Neural crest cell (in vitro differentiated cells): ENCODE data around the gene GRK4. TPM values are rescaled to one million over a fixed set of nuclear protein-coding genes. Genes with fewer than 3 reads are reported as not detected.
A peak's percentile ranks its signal among the peaks of the same experiment; 100 is the strongest.
"Not testable (repeated sequence)": the region's sequence is repeated elsewhere in the genome, so short reads cannot be mapped to it uniquely, and the experiment has no call there.

Experiments
- DNase-seq: peaks from one replicate; pipeline ENCODE4 v3.0.0; 2021; ENCODE audit warnings: low read depth, mixed read lengths, low spot score
- H3K27ac Mint-ChIP-seq: one replicate; pipeline ENCODE4 v1.8.0; 2021; ENCODE audit warnings: mild to moderate bottlenecking, mixed read lengths; ENCODE audit not compliant: unreplicated experiment
- H3K27me3 Mint-ChIP-seq: 2 replicates; pipeline ENCODE4 v1.8.0; 2021; ENCODE audit warnings: low read depth, mild to moderate bottlenecking, mixed read lengths
- H3K36me3 Mint-ChIP-seq: 2 replicates; pipeline ENCODE4 v1.8.0; 2021; ENCODE audit warnings: low read depth, mild to moderate bottlenecking, mixed read lengths
- H3K4me1 Mint-ChIP-seq: 2 replicates; pipeline ENCODE4 v1.8.0; 2021; ENCODE audit warnings: mixed read lengths
- H3K4me3 Mint-ChIP-seq: one replicate; pipeline ENCODE4 v1.8.0; 2021; ENCODE audit warnings: mild to moderate bottlenecking, mixed read lengths
- H3K9me3 Mint-ChIP-seq: 2 replicates; pipeline ENCODE4 v1.8.0; 2021; ENCODE audit warnings: mixed read lengths
- total RNA-seq: library from RNA; stranded (reverse); gene quantifications from 2 replicates; pipeline ENCODE4 v1.2.1, GENCODE V29; 2021
- TF ChIP-seq, protein P1 (sequence below): fragments of 200-600 bp; sonication (generic); conservative IDR thresholded peaks from 2 replicates; pipeline ENCODE4 v1.5.0; 2021; ENCODE audit warnings: antibody characterized with exemption, mild to moderate bottlenecking

Gene GRK4
- total RNA-seq, 1 donor from 2014 or later: 8.9 TPM

DNA sequence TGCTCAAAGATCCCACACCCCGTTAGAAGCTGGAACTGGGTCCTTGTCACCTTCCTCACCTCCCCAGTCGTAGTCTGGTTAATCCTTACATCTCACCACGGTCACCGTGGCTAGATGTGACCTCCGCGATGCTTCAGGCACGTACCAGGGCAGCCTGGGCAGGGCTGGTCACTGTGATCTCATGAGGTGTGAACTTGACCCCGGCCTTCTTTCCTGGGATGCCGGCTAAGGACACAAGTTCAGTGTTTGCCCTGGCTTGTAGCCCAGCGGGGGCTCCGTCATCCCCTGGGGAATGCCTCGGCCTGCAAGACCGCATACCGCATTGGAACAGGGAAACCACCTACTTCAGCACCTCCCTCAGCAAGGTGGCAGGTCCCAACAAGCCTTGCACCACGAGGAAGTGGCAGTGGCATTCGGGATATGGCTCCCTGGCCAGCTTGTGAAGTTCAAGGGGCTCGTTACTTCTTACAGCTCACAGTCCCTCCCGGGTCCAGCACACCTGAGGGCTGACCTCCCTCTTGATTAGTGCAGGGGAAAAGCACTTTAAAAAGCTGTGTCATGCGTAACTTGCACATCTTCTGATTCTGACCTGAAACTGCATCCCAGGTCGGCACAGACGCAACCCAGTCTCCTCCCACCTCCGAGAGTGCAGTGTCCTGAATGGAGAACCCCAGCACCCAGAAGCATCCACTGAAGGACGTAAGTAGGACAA is 26.1 kb upstream of the GRK4 start:
- TF ChIP-seq, protein P1, sequence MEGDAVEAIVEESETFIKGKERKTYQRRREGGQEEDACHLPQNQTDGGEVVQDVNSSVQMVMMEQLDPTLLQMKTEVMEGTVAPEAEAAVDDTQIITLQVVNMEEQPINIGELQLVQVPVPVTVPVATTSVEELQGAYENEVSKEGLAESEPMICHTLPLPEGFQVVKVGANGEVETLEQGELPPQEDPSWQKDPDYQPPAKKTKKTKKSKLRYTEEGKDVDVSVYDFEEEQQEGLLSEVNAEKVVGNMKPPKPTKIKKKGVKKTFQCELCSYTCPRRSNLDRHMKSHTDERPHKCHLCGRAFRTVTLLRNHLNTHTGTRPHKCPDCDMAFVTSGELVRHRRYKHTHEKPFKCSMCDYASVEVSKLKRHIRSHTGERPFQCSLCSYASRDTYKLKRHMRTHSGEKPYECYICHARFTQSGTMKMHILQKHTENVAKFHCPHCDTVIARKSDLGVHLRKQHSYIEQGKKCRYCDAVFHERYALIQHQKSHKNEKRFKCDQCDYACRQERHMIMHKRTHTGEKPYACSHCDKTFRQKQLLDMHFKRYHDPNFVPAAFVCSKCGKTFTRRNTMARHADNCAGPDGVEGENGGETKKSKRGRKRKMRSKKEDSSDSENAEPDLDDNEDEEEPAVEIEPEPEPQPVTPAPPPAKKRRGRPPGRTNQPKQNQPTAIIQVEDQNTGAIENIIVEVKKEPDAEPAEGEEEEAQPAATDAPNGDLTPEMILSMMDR: no peak
- Mint-ChIP-seq H3K27ac (no peak overlapping the region), H3K4me1 (peaks cover 24% of the 10 kb centered on the region), H3K9me3 (no peaks in the 10 kb centered on the region), H3K27me3 (peaks cover 4% of the 10 kb centered on the region), H3K36me3 (no peaks in the 10 kb centered on the region), H3K4me3 (peak overlapping the region; percentile 90)
- DNase-seq: no peak

GRCh38 chr4:2937986-2938385 is 25.4 kb upstream of the GRK4 start:
- Mint-ChIP-seq H3K36me3 (no peaks in the 10 kb centered on the region), H3K9me3 (no peaks in the 10 kb centered on the region), H3K27me3 (peaks cover 4% of the 10 kb centered on the region), H3K4me3 (peak overlapping the region; percentile 51), H3K4me1 (peaks cover 23% of the 10 kb centered on the region), H3K27ac (no peak overlapping the region)
- no peak for DNase-seq
- TF ChIP-seq, protein P1: no peak

DNA sequence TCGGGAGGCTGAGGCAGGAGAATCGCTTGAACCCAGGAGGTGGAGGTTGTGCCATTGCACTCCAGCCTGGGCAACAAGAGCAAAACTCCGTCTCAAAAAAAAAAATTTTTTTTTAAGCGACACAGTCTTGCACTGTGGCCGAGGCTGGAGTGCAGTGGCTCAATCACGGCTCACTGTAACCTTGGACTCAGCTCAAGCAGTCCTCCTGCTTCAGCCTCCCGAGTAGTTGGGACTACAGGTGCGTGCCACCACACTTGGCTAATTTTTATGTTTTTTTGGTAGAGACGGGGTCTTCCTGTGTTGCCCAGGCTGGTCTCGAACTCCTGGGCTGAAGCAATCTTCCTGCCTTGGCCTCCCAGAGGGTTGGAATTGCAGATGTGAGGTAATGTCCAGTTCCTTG is 25.0 kb upstream of the GRK4 start:
- not testable (repeated sequence) for H3K36me3 Mint-ChIP-seq, H3K27ac Mint-ChIP-seq, H3K27me3 Mint-ChIP-seq, H3K9me3 Mint-ChIP-seq, DNase-seq
- H3K4me3 Mint-ChIP-seq: peak overlapping the region; percentile 47
- peaks cover 18% of the 10 kb centered on the region for H3K4me1 Mint-ChIP-seq

GRCh38 chr4:2938906-2939305 is 24.5 kb upstream of the GRK4 start:
- Mint-ChIP-seq H3K36me3 (no peaks in the 10 kb centered on the region), H3K27ac (no peak overlapping the region), H3K27me3 (no peaks in the 10 kb centered on the region), H3K9me3 (no peaks in the 10 kb centered on the region), H3K4me1 (peaks cover 18% of the 10 kb centered on the region), H3K4me3 (peak overlapping the region; percentile 47)
- TF ChIP-seq, protein P1: no peak
- DNase-seq: no peak

GRCh38 chr4:2939383-2940243 is 23.8 kb upstream of the GRK4 start:
- H3K4me1 Mint-ChIP-seq: peaks cover 18% of the 10 kb centered on the region
- H3K27ac Mint-ChIP-seq: no peak overlapping the region
- no peaks in the 10 kb centered on the region for H3K36me3 Mint-ChIP-seq
- H3K4me3 Mint-ChIP-seq: no peak overlapping the region
- no peaks in the 10 kb centered on the region for H3K9me3 Mint-ChIP-seq
- no peaks in the 10 kb centered on the region for H3K27me3 Mint-ChIP-seq
- DNase-seq: no peak
- TF ChIP-seq, protein P1: no peak
